ENCODE data around the gene GP1BB. TPM values are rescaled to one million over a fixed set of nuclear protein-coding genes. Genes with fewer than 3 reads are reported as not detected.

Gene GP1BB
- total and polyA plus RNA-seq, 10 of the 15 experiments (the other 5 are each of a cell fraction or from before 2014, with no cell fraction given): 0.05 to 0.28 (median 0.28) TPM; not detected in 7

DNA sequence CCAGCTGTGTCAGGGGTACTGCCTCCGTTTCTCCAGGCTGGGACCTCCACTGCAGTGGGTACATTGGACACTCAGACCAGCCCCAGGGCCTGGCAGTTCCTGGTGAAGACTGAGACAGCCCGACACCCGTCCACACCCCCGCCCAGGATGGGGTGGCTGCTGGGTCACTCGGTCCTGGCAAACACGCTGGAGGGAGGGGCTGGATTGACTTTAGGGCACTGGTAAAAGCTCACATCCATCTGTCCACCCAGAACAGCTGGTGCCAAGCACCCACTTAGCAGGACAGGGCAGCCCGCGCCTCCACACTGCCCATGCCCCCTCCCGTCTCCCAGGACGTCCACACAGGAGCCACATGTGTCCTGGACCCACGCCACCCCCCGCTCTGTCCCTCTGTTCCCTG lies 26.5 kb downstream of the GP1BB start:
- ATAC-seq (no peak), DNase-seq (ENCODE audit: low read depth, low spot score) (no peak), FAIRE-seq (no peak)
- SMC1A ChIA-PET (ENCODE audit: uncharacterized antibody, unreplicated experiment): no interaction called here
- CTCF ChIA-PET: interaction anchor here (1.5 kb wide), 1 partner anchor 160 kb away, joined by 3 read pairs; no protein-coding TSS in a partner anchor
- intact Hi-C loops (cut with micrococcal nuclease; ENCODE audit: unreplicated experiment) (no loop called here), in situ Hi-C loops (cut with MboI) (no loop called here)
- TF ChIP-seq BMI1 (IDR thresholded peaks at IDR 0.05; ENCODE audit: borderline replicate concordance): no peak
- no peaks in the 10 kb centered on the region for H3K4me1 ChIP-seq (ENCODE audit: control insufficient read depth, insufficient read depth, low read length)
- peaks cover 4 to 17% of the 10 kb centered on the region in 2 experiments for H3K27me3 ChIP-seq (replicated peaks in 1 of 2; ENCODE audit: control insufficient read depth in 2 of 2, insufficient read depth in 2 of 2, low read length in 1 of 2)
- no peaks in the 10 kb centered on the region for H3K36me3 ChIP-seq (ENCODE audit: control insufficient read depth in 2 of 2, insufficient read depth in 2 of 2, low read length in 1 of 2)
- RAD21 ChIA-PET (ENCODE audit: unreplicated experiment): no interaction called here
- peaks cover 4% of the 10 kb centered on the region; the same call in 1 of the 2 replicates for H4K20me1 ChIP-seq (ENCODE audit: control insufficient read depth, insufficient read depth)
- WGBS (ENCODE audit: insufficient coverage, insufficient replicate concordance, low lambda C conversion rate, missing lambda C conversion rate): 31% methylated on average over 12 of the region's 12 CpGs
- H3K4me3 ChIP-seq: no peak overlapping the region
- H3K9ac ChIP-seq (ENCODE audit: control insufficient read depth, insufficient read depth, low read length): no peak overlapping the region
- no peaks in the 10 kb centered on the region for H3K79me2 ChIP-seq (ENCODE audit: control insufficient read depth, insufficient read depth, low read length)
- POLR2A ChIA-PET: no interaction called here
- no peak overlapping the region for H3K4me2 ChIP-seq (ENCODE audit: control insufficient read depth, insufficient read depth)
- no TSS peak for BruUV-seq (replicated peaks)
- H2AFZ ChIP-seq (ENCODE audit: control insufficient read depth, low read depth, low read length): no peak overlapping the region
- H3K9me3 ChIP-seq (replicated peaks; ENCODE audit: control insufficient read depth, insufficient read depth, low read length): no peaks in the 10 kb centered on the region
- no peak overlapping the region for H3K27ac ChIP-seq (ENCODE audit: control insufficient read depth, insufficient read depth)

DNA sequence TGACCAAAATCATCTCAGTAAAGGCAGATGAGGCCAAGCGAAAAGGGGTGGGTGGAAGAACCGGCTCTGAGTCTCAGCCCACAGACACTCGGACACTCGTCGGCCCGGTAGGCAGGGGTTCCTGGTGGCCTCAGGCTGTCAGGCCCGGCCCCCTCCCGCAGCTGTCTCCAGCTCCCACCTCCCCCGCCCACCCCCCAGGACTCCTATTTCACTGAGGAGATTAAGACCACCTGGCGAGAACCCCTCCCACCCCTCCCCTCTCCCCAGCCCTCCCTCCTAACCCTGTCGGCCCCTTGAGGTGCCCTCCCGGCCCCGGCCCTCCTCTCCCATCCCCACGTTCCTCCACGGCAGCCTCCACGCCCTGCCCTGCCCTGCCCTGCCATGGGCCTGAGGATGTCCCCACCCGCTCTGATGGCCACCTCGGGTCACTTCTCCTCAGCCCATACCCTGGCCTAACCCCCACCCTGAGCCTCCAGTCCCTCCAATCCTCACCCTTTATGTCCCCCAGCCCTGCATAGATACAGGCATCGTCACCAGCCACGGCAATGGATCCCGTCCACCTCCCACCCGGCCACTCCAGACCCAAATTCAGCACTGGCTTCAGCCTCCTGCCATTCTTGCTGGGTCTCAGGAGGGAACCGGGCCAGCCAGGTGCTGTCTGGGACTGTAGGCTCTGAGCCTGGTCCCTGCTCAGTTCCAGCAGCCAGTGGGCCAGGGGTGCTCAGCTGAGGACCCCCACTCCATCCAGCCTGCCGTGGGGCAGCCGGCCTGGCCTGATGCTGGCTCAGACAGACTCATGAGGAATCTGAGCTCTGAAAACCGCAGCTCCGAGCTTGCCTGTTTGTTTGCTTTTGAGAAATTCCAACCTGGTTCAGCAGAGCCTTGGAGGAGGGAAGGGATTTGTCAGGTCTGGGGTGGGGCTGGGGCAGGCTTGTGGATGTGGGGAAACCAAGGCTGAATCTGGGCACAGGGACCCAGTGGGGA lies 27.5 kb downstream of the GP1BB start:
- H3K9ac ChIP-seq (ENCODE audit: control insufficient read depth, insufficient read depth, low read length): no peak overlapping the region
- ChIA-PET RAD21 (ENCODE audit: unreplicated experiment) (no interaction called here), POLR2A (no interaction called here)

More for the DNA sequence above, 27.5 kb downstream of the GP1BB start:
- ChIA-PET SMC1A (ENCODE audit: uncharacterized antibody, unreplicated experiment) (no interaction called here), CTCF (interaction anchor here (1.5 kb wide), 1 partner anchor 10 kb away, joined by 3 read pairs; no protein-coding TSS in a partner anchor)
- DNase-seq (ENCODE audit: low read depth, low spot score) (no peak), ATAC-seq (no peak), FAIRE-seq (no peak)
- peaks cover 4% of the 10 kb centered on the region; the same call in 1 of the 2 replicates for H4K20me1 ChIP-seq (ENCODE audit: control insufficient read depth, insufficient read depth)
- H3K79me2 ChIP-seq (ENCODE audit: control insufficient read depth, insufficient read depth, low read length): no peaks in the 10 kb centered on the region
- WGBS (ENCODE audit: insufficient coverage, insufficient replicate concordance, low lambda C conversion rate, missing lambda C conversion rate): 24% methylated on average over 15 of the region's 27 CpGs
- no peaks in the 10 kb centered on the region for H3K9me3 ChIP-seq (replicated peaks; ENCODE audit: control insufficient read depth, insufficient read depth, low read length)
- no peak overlapping the region for H2AFZ ChIP-seq (ENCODE audit: control insufficient read depth, low read depth, low read length)
- H3K4me2 ChIP-seq (ENCODE audit: control insufficient read depth, insufficient read depth): no peak overlapping the region
- H3K36me3 ChIP-seq (ENCODE audit: control insufficient read depth in 2 of 2, insufficient read depth in 2 of 2, low read length in 1 of 2): no peaks in the 10 kb centered on the region
- in situ Hi-C loops (cut with MboI): no loop called here
- H3K4me1 ChIP-seq (ENCODE audit: control insufficient read depth, insufficient read depth, low read length): no peaks in the 10 kb centered on the region
- TF ChIP-seq WRNIP1 (IDR thresholded peaks at IDR 0.05; ENCODE audit: borderline replicate concordance, low read depth, low read length) (no peak), EGR1 (IDR thresholded peaks at IDR 0.05; ENCODE audit: borderline replicate concordance in 1 of 2, low read depth in 2 of 2, low read length in 2 of 2) (no peak), PAX8 (IDR thresholded peaks at IDR 0.05) (no peak)
- TF ChIP-seq, protein P1, sequence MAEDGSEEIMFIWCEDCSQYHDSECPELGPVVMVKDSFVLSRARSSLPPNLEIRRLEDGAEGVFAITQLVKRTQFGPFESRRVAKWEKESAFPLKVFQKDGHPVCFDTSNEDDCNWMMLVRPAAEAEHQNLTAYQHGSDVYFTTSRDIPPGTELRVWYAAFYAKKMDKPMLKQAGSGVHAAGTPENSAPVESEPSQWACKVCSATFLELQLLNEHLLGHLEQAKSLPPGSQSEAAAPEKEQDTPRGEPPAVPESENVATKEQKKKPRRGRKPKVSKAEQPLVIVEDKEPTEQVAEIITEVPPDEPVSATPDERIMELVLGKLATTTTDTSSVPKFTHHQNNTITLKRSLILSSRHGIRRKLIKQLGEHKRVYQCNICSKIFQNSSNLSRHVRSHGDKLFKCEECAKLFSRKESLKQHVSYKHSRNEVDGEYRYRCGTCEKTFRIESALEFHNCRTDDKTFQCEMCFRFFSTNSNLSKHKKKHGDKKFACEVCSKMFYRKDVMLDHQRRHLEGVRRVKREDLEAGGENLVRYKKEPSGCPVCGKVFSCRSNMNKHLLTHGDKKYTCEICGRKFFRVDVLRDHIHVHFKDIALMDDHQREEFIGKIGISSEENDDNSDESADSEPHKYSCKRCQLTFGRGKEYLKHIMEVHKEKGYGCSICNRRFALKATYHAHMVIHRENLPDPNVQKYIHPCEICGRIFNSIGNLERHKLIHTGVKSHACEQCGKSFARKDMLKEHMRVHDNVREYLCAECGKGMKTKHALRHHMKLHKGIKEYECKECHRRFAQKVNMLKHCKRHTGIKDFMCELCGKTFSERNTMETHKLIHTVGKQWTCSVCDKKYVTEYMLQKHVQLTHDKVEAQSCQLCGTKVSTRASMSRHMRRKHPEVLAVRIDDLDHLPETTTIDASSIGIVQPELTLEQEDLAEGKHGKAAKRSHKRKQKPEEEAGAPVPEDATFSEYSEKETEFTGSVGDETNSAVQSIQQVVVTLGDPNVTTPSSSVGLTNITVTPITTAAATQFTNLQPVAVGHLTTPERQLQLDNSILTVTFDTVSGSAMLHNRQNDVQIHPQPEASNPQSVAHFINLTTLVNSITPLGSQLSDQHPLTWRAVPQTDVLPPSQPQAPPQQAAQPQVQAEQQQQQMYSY (CRISPR knock-in tag; IDR thresholded peaks at IDR 0.05): no peak
- intact Hi-C loops (cut with micrococcal nuclease; ENCODE audit: unreplicated experiment): no loop called here
- no TSS peak for BruUV-seq (replicated peaks)
- H3K4me3 ChIP-seq: no peak overlapping the region
- no peak overlapping the region for H3K27ac ChIP-seq (ENCODE audit: control insufficient read depth, insufficient read depth)
- peaks cover 10 to 18% of the 10 kb centered on the region in 2 experiments for H3K27me3 ChIP-seq (replicated peaks in 1 of 2; ENCODE audit: control insufficient read depth in 2 of 2, insufficient read depth in 2 of 2, low read length in 1 of 2)
